Erythroblast (primary cell): ENCODE data around the gene VASN.

Experiments used
- GATA1 ChIP-seq: IDR thresholded peaks from 2 replicates; pipeline ENCODE4 v1.6.1; 2011; ENCODE audit warnings: low read depth, mild to moderate bottlenecking, control low read depth, low read length, moderate library complexity
- POLR2A ChIP-seq: IDR thresholded peaks from 2 replicates; pipeline ENCODE4 v1.6.1; 2011; ENCODE audit warnings: mild to moderate bottlenecking, low read length

- TF ChIP-seq POLR2A (no peak), GATA1 (no peak)
Measured at GRCh38 chr16:4359914-4360313, 11.7 kb upstream of the VASN start.
